Tibial artery (tissue), 4 donors: ENCODE results near the gene TNNC2.

Experiments used
- DNase-seq, 2 donors: peaks; one replicate each; pipeline ENCODE4 v3.0.0-alpha.2; 2019
- H3K27ac ChIP-seq, 2 donors: fragments of 200-600 bp; sonication (generic) in 1 of 2; 1 replicate in 1 of 2; 2 replicates in 1 of 2; pipeline ENCODE4 v1.5.1; 2018 to 2019; ENCODE audit warnings: mild to moderate bottlenecking in 1 of 2
- H3K27me3 ChIP-seq, 2 donors: fragments of 200-600 bp; sonication (generic) in 1 of 2; one replicate each; pipeline versions ENCODE4 v1.5.1 to v1.6.0; 2016 to 2019
- H3K36me3 ChIP-seq, 3 donors: fragments of 200-600 bp; sonication (generic) in 2 of 3; one replicate each; pipeline ENCODE4 v1.5.1; 2016 to 2019; ENCODE audit warnings: mild to moderate bottlenecking in 2 of 3
- H3K4me1 ChIP-seq, 4 donors: fragments of 200-600 bp; sonication (generic) in 2 of 4; 1 replicate in 3 of 4; 2 replicates in 1 of 4; pipeline ENCODE4 v1.5.1; 2016 to 2019
- H3K4me3 ChIP-seq, 2 donors: fragments of 200-600 bp; sonication (generic) in 1 of 2; 1 replicate in 1 of 2; 2 replicates in 1 of 2; pipeline ENCODE4 v1.5.1; 2018 to 2019; ENCODE audit warnings: mild to moderate bottlenecking in 2 of 2
- H3K9me3 ChIP-seq, 3 donors: fragments of 200-600 bp; sonication (generic) in 1 of 3; one replicate each; pipeline ENCODE4 v1.5.1; 2016 to 2019
- intact Hi-C: fragments of 100-400 bp; cut with DNase I; formaldehyde crosslinking; loops from one replicate; pipeline ENCODE4 v1.15.0; 2023; ENCODE audit warnings: low total_unique reads
- TF ChIP-seq, protein P1 (sequence below), 2 experiments: fragments of 200-600 bp in 1 of 2; fragments of 450-650 bp in 1 of 2; IDR thresholded peaks; one replicate each; pipeline ENCODE4 v1.5.1; 2017 to 2019; ENCODE audit warnings: antibody characterized with exemption in 2 of 2, mild to moderate bottlenecking in 1 of 2, moderate library complexity in 1 of 2

The TNNC2 gene

GRCh38 chr20:45796337-45797065, 30.6 kb downstream of the TNNC2 start:
- intact Hi-C loops = loop anchor here (10.0 kb wide), 1 partner anchor 88 kb away; the partner anchor contains the start of genes SPATA25 and ZSWIM1
- DNase-seq = no peak
- Histone ChIP-seq H3K4me1 (peaks cover 0 to 16% (median 11%) of the 10 kb centered on the region in 4 donors), H3K9me3 (no peaks in the 10 kb centered on the region), H3K27ac (no peak overlapping the region), H3K36me3 (peaks cover 35 to 43% (median 40%) of the 10 kb centered on the region in 3 donors), H3K4me3 (no peak overlapping the region), H3K27me3 (no peaks in the 10 kb centered on the region)
- TF ChIP-seq, protein P1, sequence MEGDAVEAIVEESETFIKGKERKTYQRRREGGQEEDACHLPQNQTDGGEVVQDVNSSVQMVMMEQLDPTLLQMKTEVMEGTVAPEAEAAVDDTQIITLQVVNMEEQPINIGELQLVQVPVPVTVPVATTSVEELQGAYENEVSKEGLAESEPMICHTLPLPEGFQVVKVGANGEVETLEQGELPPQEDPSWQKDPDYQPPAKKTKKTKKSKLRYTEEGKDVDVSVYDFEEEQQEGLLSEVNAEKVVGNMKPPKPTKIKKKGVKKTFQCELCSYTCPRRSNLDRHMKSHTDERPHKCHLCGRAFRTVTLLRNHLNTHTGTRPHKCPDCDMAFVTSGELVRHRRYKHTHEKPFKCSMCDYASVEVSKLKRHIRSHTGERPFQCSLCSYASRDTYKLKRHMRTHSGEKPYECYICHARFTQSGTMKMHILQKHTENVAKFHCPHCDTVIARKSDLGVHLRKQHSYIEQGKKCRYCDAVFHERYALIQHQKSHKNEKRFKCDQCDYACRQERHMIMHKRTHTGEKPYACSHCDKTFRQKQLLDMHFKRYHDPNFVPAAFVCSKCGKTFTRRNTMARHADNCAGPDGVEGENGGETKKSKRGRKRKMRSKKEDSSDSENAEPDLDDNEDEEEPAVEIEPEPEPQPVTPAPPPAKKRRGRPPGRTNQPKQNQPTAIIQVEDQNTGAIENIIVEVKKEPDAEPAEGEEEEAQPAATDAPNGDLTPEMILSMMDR (IDR thresholded peaks at IDR 0.05) = no peak

DNA sequence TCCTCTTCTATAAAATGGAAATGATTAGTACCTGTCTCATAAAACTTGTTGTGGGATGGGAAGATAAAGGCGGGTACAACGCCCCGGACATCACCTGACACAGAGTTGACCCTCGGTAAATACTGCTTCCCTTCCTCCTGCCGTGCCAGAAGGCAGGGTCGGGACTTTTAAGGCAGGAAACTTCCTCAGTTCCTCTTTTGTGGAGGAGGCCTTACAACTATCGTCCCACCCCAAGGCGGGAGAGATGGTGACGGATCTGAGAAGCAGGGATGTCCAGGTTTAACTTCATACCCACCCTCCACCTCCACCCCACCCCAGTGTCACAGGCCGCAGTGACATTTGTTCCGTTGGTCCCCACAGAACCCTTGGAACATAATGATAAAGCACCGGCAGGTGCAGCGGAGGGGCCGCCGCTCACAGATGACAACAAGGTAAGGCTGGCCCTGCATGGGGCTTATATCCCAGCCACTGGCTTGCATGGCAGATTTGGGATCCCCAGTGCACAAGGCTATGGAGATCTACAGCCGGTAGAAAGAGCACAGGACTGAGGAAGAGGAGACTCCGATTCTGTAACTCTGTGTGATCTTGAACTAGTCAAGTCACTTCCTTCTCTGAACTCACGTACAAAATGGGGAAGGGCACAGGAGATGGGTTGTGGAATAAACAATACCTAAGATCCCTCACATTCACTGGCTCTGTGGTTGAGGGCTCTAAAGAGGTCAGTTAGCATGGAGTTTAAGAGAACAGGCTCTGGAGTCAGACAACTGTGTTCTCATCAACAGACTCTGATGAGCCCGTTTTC, 34.6 kb downstream of the TNNC2 start:
- no peak for DNase-seq
- Histone ChIP-seq H3K36me3 (peaks cover 30 to 35% (median 32%) of the 10 kb centered on the region in 3 donors), H3K27me3 (no peaks in the 10 kb centered on the region), H3K4me1 (peaks cover 0 to 22% (median 11%) of the 10 kb centered on the region in 4 donors), H3K9me3 (no peaks in the 10 kb centered on the region), H3K4me3 (peak overlapping the region; percentile 73 to 88), H3K27ac (peak overlapping the region; percentile 83 to 93)
- intact Hi-C loops = loop anchor here (10.0 kb wide), 1 partner anchor 92 kb away; the partner anchor contains the start of genes SPATA25 and ZSWIM1
- TF ChIP-seq, protein P1 (IDR thresholded peaks at IDR 0.05) = no peak

DNA sequence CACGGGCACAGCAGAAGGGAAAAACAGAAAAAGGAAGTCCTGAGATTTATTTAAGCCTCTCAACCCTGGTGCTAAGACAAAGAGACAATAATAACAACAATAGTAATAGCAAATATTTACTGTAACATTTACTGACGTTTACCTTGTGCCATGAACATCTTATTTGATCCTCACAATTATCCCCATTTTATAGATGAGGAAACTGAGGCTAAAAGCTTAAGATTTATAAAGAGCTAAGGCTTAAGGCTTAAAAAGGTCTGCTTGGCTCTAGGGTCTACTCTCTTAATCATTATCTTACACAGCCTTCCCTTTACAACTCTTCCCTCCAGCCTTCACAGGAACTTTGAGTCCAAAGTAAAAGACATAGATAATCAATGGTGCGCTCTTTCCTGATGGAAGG, 38.8 kb downstream of the TNNC2 start:
- no peaks in the 10 kb centered on the region for H3K9me3 ChIP-seq
- TF ChIP-seq, protein P1 (IDR thresholded peaks at IDR 0.05) = no peak
- no peak for DNase-seq
- H3K27ac ChIP-seq = no peak overlapping the region
- no peaks in the 10 kb centered on the region for H3K27me3 ChIP-seq
- H3K36me3 ChIP-seq = no peaks in the 10 kb centered on the region
- H3K4me1 ChIP-seq = peaks cover 0 to 29% (median 14%) of the 10 kb centered on the region in 4 donors
- intact Hi-C loops = no loop called here
- H3K4me3 ChIP-seq = no peak overlapping the region

DNA sequence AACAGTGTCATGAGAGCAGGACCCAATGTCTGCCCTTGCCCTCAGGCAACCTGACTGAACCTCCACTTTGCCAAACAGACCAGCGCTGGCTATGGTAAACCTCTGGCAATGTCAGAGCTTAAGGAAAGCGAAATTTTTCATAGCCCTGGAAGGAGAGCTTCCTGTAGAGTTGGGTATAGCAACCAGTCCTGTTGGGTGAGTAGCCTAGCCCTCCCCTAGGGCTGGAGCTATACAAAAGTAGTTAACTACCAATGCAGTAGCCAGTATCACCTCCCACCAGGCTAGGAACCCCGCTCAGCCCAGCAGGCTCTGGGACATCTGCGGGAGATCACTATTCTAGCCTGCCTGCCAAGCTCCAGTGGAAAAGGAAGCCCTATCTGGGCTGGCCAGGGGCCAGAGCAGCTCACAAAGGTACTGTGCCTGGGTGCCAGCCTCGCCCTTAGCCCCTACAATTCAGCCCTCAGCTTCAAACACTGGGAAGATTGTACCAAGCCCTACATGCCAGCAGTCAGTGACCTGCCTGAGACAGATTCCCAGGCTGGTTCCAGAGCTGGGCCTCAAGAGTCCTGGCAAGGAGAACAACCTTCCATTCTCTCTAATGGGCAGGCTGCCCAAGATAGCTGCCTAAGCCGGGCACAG, 43.3 kb downstream of the TNNC2 start:
- no peaks in the 10 kb centered on the region for H3K27me3 ChIP-seq
- peak overlapping the region; percentile 25 to 27 for H3K27ac ChIP-seq
- no peaks in the 10 kb centered on the region for H3K9me3 ChIP-seq
- peaks cover 3 to 52% (median 35%) of the 10 kb centered on the region in 4 donors for H3K4me1 ChIP-seq
- no peaks in the 10 kb centered on the region for H3K36me3 ChIP-seq
- intact Hi-C loops = no loop called here
- DNase-seq = no peak
- no peak overlapping the region for H3K4me3 ChIP-seq
- TF ChIP-seq, protein P1 (IDR thresholded peaks at IDR 0.05) = no peak

GRCh38 chr20:45782890-45783289, 44.2 kb downstream of the TNNC2 start:
- H3K9me3 ChIP-seq = no peaks in the 10 kb centered on the region
- H3K27ac ChIP-seq = peak overlapping the region; percentile 85 to 94
- peaks cover 3 to 60% (median 44%) of the 10 kb centered on the region in 4 donors for H3K4me1 ChIP-seq
- H3K27me3 ChIP-seq = no peaks in the 10 kb centered on the region
- H3K36me3 ChIP-seq = no peaks in the 10 kb centered on the region
- intact Hi-C loops = no loop called here
- TF ChIP-seq, protein P1 (IDR thresholded peaks at IDR 0.05) = no peak
- H3K4me3 ChIP-seq = no peak overlapping the region
- no peak for DNase-seq
